ENCODE results near the gene DNAH11. TPM values are rescaled to one million over a fixed set of nuclear protein-coding genes. Genes with fewer than 3 reads are reported as not detected.
"Not testable (repeated sequence)": the region's sequence is repeated elsewhere in the genome, so short reads cannot be mapped to it uniquely, and the experiment has no call there.

DNAH11 gene
- total RNA-seq, 1 experiment from 2014 or later, result 0.39 TPM

DNA sequence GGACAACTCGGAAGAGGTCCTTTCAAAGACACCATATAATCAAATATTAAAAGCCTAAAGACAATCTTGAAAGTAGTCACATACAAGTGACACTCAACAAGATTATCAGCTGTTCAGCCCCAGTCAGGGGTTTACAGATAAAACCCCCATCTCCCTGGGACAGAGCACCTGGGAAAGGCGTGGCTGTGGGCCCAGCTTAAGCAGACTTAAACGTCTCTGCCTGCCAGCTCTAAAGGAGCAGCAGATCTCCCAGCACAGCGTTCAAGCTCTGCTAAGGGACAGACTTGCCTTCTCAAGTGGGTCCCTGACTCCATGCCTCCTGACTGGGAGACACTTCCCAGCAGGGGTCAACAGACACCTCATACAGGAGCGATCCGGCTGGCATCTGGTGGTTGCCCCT is 384.9 kb downstream of the DNAH11 start:
- ChIA-PET POLR2A (no interaction called here), RAD21 (ENCODE audit: low non-redundant PET in 1 of 2, low total read pairs in 2 of 2, uncharacterized antibody in 2 of 2, unreplicated experiment in 2 of 2) (no interaction called here), CTCF (no interaction called here)

DNA sequence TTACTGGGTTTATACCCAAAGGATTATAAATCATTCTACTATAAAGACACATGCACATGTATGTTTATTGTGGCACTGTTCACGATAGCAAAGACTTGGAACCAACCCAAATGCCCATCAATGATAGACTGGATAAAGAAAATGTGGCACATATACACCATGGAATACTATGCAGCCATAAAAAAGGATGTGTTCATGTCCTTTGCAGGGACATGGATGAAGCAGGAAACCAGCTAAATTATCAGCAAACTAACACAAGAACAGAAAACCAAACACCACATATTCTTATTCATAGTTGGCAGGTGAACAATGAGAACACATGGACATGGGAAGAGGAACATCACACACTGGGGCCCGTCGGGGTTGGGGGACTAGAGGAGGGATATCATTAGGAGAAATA is 390.5 kb downstream of the DNAH11 start:
- RAD21 ChIA-PET (ENCODE audit: low non-redundant PET in 1 of 2, low total read pairs in 2 of 2, uncharacterized antibody in 2 of 2, unreplicated experiment in 2 of 2); H3K9me3 ChIP-seq (ENCODE audit: control insufficient read depth in 1 of 2, insufficient read depth in 1 of 2, low read depth in 1 of 2, low read length in 2 of 2); intact Hi-C loops (cut with micrococcal nuclease); H2AFZ ChIP-seq (ENCODE audit: low read depth, low read length, poor library complexity, severe bottlenecking); ATAC-seq; H3K4me1 ChIP-seq (ENCODE audit: control insufficient read depth in 1 of 2, insufficient read depth in 2 of 2, low read length in 2 of 2); H3K9ac ChIP-seq (ENCODE audit: low read length); CTCF ChIA-PET; DNase-seq (ENCODE audit: low read depth, low spot score); H3K4me2 ChIP-seq (ENCODE audit: low read length); H4K20me1 ChIP-seq (ENCODE audit: insufficient read depth); H3K27me3 ChIP-seq (ENCODE audit: insufficient read depth, low read length); H3K4me3 ChIP-seq (replicated peaks in 1 of 2; ENCODE audit: low read depth in 1 of 2, low read length in 2 of 2); H3K9me2 ChIP-seq (ENCODE audit: insufficient read depth); H3K36me3 ChIP-seq (ENCODE audit: control insufficient read depth in 1 of 2, insufficient read depth in 2 of 2, low read length in 2 of 2); POLR2A ChIA-PET; BruUV-seq (replicated peaks); H3K27ac ChIP-seq (ENCODE audit: low read depth, low read length): not testable (repeated sequence)
- peaks cover 88% of the 10 kb centered on the region for H3K79me2 ChIP-seq (ENCODE audit: insufficient read depth, low read length)

More for the DNA sequence above, 384.9 kb downstream of the DNAH11 start:
- Histone ChIP-seq H3K79me2 (ENCODE audit: insufficient read depth, low read length) (peaks cover 88% of the 10 kb centered on the region), H3K27ac (ENCODE audit: low read depth, low read length) (no peak overlapping the region), H3K36me3 (ENCODE audit: control insufficient read depth in 1 of 2, insufficient read depth in 2 of 2, low read length in 2 of 2) (no peaks in the 10 kb centered on the region), H4K20me1 (ENCODE audit: insufficient read depth) (no peaks in the 10 kb centered on the region; the same call in 1 of the 2 replicates), H3K9me2 (ENCODE audit: insufficient read depth) (no peaks in the 10 kb centered on the region), H3K4me1 (ENCODE audit: control insufficient read depth in 1 of 2, insufficient read depth in 2 of 2, low read length in 2 of 2) (peaks cover 3 to 9% of the 10 kb centered on the region in 2 experiments; a peak in 2 of 4 replicates), H3K9ac (ENCODE audit: low read length) (no peak overlapping the region), H2AFZ (ENCODE audit: low read depth, low read length, poor library complexity, severe bottlenecking) (no peak overlapping the region), H3K4me3 (replicated peaks in 1 of 2; ENCODE audit: low read depth in 1 of 2, low read length in 2 of 2) (no peak overlapping the region), H3K4me2 (ENCODE audit: low read length) (no peak overlapping the region), H3K9me3 (ENCODE audit: control insufficient read depth in 1 of 2, insufficient read depth in 1 of 2, low read depth in 1 of 2, low read length in 2 of 2) (no peaks in the 10 kb centered on the region), H3K27me3 (ENCODE audit: insufficient read depth, low read length) (no peaks in the 10 kb centered on the region)
- intact Hi-C loops (cut with micrococcal nuclease), result no loop called here
- DNase-seq (ENCODE audit: low read depth, low spot score) (no peak), ATAC-seq (no peak)
- BruUV-seq (replicated peaks), result no TSS peak
- TF ChIP-seq EZH2 (IDR thresholded peaks at IDR 0.05), result no peak
- no peak for TF ChIP-seq CEBPB (IDR thresholded peaks at IDR 0.05; ENCODE audit: low read depth)
- TF ChIP-seq YY1 (IDR thresholded peaks at IDR 0.05; ENCODE audit: extremely low read depth, insufficient replicate concordance, low read depth, low read length), result no peak
- no peak for TF ChIP-seq ZFX (IDR thresholded peaks at IDR 0.05)
- no peak for TF ChIP-seq TCF7L2 (IDR thresholded peaks at IDR 0.05; ENCODE audit: borderline replicate concordance, extremely low read depth, insufficient read depth, insufficient read length)
- TF ChIP-seq POLR2AphosphoS5 (IDR thresholded peaks at IDR 0.05; ENCODE audit: low read depth, low read length), result no peak
- no peak for TF ChIP-seq EGR1 (IDR thresholded peaks at IDR 0.05; ENCODE audit: low read depth)

All from HCT116 (cell line).